Urinary bladder (tissue), 4 donors: ENCODE results near the gene CDH3. TPM values are rescaled to one million over a fixed set of nuclear protein-coding genes. Genes with fewer than 3 reads are reported as not detected.

Source experiments
- DNase-seq: peaks from one replicate; pipeline ENCODE4 v3.0.0-alpha.2; 2015; ENCODE audit errors: extremely low spot score
- H3K27ac ChIP-seq: one replicate; pipeline ENCODE4 v1.5.1; 2013; ENCODE audit warnings: low read depth, mild to moderate bottlenecking, moderate library complexity
- H3K36me3 ChIP-seq: one replicate; pipeline ENCODE4 v1.6.1; 2013; ENCODE audit warnings: mild to moderate bottlenecking, moderate library complexity; ENCODE audit not compliant: insufficient read depth
- H3K4me1 ChIP-seq: one replicate; pipeline ENCODE4 v1.6.1; 2013; ENCODE audit warnings: mild to moderate bottlenecking, moderate library complexity; ENCODE audit not compliant: insufficient read depth
- H3K4me3 ChIP-seq: one replicate; pipeline ENCODE4 v1.5.1; 2013; ENCODE audit warnings: low read depth, low read length
- WGBS: extraction: QIAGEN DNeasy Blood & Tissue Kit; methylation state at CpG from one replicate; pipeline ENCODE4 v1.1.7; 2013; 5-methylcytosine and 5-hydroxymethylcytosine counted together
- polyA plus RNA-seq: library from polyadenylated mRNA; stranded (reverse); fragments of 200-250 nt; gene quantifications from one replicate; pipeline ENCODE4 v1.2.3, GENCODE V29; 2013
- small RNA-seq: library from RNA; depleted of rRNA; stranded (forward); fragments of <200 nt; gene quantifications from one replicate; pipeline ENCODE3, GENCODE V24; 2014
- total RNA-seq: library from RNA; depleted of rRNA; stranded (reverse); fragments of >200 nt; gene quantifications from one replicate; pipeline ENCODE4 v1.2.3, GENCODE V29; 2014
- donor health status: healthy with polysubstance abuse.
- donor health status: healthy.

CDH3 gene
- total and polyA plus RNA-seq, 2 donors, result 2.9 to 5.7 TPM

- Histone ChIP-seq H3K4me1 (no peaks in the 10 kb centered on the region), H3K36me3 (no peaks in the 10 kb centered on the region), H3K4me3 (no peak overlapping the region), H3K27ac (no peak overlapping the region)
- no peak for DNase-seq
- WGBS, result 81% methylated on average over 9 of the region's 9 CpGs
Measured at GRCh38 chr16:68740628-68741346, 95.7 kb downstream of the CDH3 start.

- Histone ChIP-seq H3K4me3 (no peak overlapping the region), H3K4me1 (no peaks in the 10 kb centered on the region), H3K27ac (no peak overlapping the region), H3K36me3 (no peaks in the 10 kb centered on the region)
- WGBS, result 94% methylated on average over 4 of the region's 4 CpGs
- no peak for DNase-seq
Measured at GRCh38 chr16:68743664-68744063, 98.6 kb downstream of the CDH3 start.

DNA sequence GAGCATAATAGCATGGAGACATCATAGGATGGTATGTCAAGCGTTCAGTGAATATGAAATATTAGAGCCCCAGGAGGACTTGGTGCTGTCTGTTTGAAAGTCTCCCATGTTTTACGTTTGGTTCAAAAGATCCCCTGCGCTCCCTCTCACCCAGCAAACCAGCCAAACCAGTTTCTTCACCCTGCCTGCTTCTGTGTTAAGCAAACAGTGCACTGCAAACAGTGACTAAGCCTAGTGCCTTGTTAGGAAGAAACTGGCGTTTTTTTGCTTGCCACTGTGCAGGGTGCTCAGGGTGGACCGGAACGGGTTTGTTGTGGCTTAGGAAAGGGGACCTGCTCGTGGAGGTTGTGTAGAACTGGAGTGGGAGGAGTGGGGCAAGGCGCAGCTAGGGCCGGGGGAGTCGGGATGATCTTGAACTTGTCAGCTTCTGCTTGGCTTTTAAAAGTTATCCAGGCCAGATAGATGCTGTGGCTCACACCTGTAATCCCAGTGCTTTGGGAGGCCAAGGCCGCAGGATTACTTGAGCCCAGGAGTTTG, 99.7 kb downstream of the CDH3 start:
- Histone ChIP-seq H3K36me3 (no peaks in the 10 kb centered on the region), H3K4me3 (no peak overlapping the region), H3K27ac (no peak overlapping the region), H3K4me1 (no peaks in the 10 kb centered on the region)
- peak; percentile 80 for DNase-seq
- 65% methylated on average over 11 of the region's 11 CpGs for WGBS

DNA sequence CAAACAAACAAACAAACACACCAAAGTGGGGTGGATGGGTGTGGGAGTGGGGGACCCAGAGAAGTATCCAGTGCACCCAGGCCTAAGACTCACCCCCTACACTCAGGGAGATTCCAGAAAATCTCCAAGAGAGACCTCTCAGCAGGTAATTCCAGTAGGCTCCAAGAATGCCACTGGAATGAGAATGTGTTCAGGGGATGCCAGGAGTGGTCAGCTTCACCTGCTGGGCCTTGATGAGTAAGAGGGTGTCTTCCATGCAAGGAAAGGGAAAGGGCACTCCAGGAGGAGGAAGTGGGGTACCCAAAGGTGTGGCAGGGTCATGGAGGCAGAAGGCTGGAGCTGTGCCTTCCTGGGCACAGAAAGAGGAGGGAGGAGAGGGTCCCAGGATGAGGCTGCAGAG, 101.8 kb downstream of the CDH3 start:
- H3K4me1 ChIP-seq, result no peaks in the 10 kb centered on the region
- H3K36me3 ChIP-seq, result no peaks in the 10 kb centered on the region
- no peak overlapping the region for H3K4me3 ChIP-seq
- H3K27ac ChIP-seq, result no peak overlapping the region
- no peak for DNase-seq

DNA sequence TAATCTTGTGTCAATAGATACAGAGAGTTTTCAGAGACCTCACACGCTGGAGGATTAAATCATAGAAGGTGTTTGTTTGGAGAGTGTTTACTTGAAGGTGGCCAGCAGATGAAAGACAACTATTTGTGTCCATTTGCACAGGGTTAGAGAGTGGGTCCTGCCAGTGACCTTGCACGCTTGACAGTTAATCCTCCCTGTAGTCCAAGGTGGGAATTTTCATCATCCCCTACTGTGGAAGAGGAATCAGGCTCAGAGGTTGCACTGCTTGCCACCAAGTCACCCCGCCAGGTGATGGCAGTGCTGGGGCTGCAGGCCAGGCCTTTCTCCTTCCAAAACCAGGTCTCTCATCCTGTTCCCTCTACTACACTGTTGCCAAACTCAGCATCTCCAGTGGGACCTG, 104.3 kb downstream of the CDH3 start:
- no peak for DNase-seq
- no peaks in the 10 kb centered on the region for H3K4me1 ChIP-seq
- 78% methylated on average over 3 of the region's 3 CpGs for WGBS
- H3K4me3 ChIP-seq, result no peak overlapping the region
- no peak overlapping the region for H3K27ac ChIP-seq
- H3K36me3 ChIP-seq, result no peaks in the 10 kb centered on the region

Small RNAs within 50 kb of the gene (small RNA-seq; reads per million reads assigned to genes)
- gene HSPE1P5 (not detected), gene RF01233 (not detected), gene RNA5SP429 (not detected)

Other genes with a start within 250 kb of the CDH3 start
- gene SMPD3, start 196.8 kb upstream of the CDH3 start, total RNA-seq, result 2.0 TPM
- 0.18 TPM for gene SMPD3, start 196.8 kb upstream of the CDH3 start, polyA plus RNA-seq
- 55.9 TPM for gene ZFP90, start 106.0 kb upstream of the CDH3 start, total RNA-seq
- 14.3 TPM for gene ZFP90, start 106.0 kb upstream of the CDH3 start, polyA plus RNA-seq
- 35.2 TPM for gene CDH1, start 92.0 kb downstream of the CDH3 start, total RNA-seq
- gene CDH1, start 92.0 kb downstream of the CDH3 start, polyA plus RNA-seq, result 15.7 TPM
- 21.4 TPM for gene TANGO6, start 198.2 kb downstream of the CDH3 start, total RNA-seq
- gene TANGO6, start 198.2 kb downstream of the CDH3 start, polyA plus RNA-seq, result 11.6 TPM